IMR-90 (cell line): Measurements from ENCODE around the gene SP140. TPM values are rescaled to one million over a fixed set of nuclear protein-coding genes. Genes with fewer than 3 reads are reported as not detected.

Experiments
- ATAC-seq: fragments of 200-7000 bp; cut with Tn5 transposase; 2 replicates; pipeline ENCODE4 v1.9.1; 2020; ENCODE audit warnings: low read depth, mild to moderate bottlenecking, moderate library complexity
- BruUV-seq: library from RNA; stranded (reverse); fragments of 400-500 nt; replicated peaks from 2 replicates; lab custom pipeline; 2021; lab: Mats Ljungman, UMichigan
- CTCF ChIA-PET: fragments of 300-600 bp; formaldehyde crosslinking; extraction: SDS; loops from one replicate; lab custom pipeline; 2021; ENCODE audit warnings: antibody characterized with exemption; lab: Yijun Ruan, JAX
- POLR2A ChIA-PET: fragments of 300-600 bp; sonication (Branson Sonifier 250); formaldehyde crosslinking; loops from one replicate; lab custom pipeline; 2022; ENCODE audit warnings: antibody characterized with exemption; ENCODE audit not compliant: unreplicated experiment; lab: Charles Lee
- DNase-seq: peaks from one replicate; pipeline ENCODE4 v3.0.0; 2013
- H2AFZ ChIP-seq: replicated peaks from 2 replicates; pipeline ENCODE3; 2013; ENCODE audit warnings: low read length, mild to moderate bottlenecking; ENCODE audit not compliant: poor library complexity
- H2AK5ac ChIP-seq: 2 replicates; pipeline ENCODE4 v1.6.1; 2013; ENCODE audit warnings: low read depth, low read length, inconsistent platforms
- H2AK9ac ChIP-seq: replicated peaks from 2 replicates; pipeline ENCODE3; 2013; ENCODE audit warnings: mild to moderate bottlenecking, low read depth, low read length, moderate library complexity; ENCODE audit not compliant: poor library complexity
- H2BK120ac ChIP-seq: 2 replicates; pipeline ENCODE4 v1.6.1; 2013; ENCODE audit warnings: low read depth, low read length, inconsistent platforms
- H2BK15ac ChIP-seq: 3 replicates; pipeline ENCODE4 v1.6.1; 2013; ENCODE audit warnings: low read depth, low read length, inconsistent platforms
- H2BK20ac ChIP-seq: 2 replicates; pipeline ENCODE4 v1.6.1; 2013; ENCODE audit warnings: low read depth, mild to moderate bottlenecking, inconsistent platforms, low read length, moderate library complexity
- H2BK5ac ChIP-seq: 2 replicates; pipeline ENCODE4 v1.6.1; 2013; ENCODE audit warnings: mild to moderate bottlenecking, low read depth, low read length, inconsistent platforms; ENCODE audit not compliant: poor library complexity, severe bottlenecking
- H3K14ac ChIP-seq: replicated peaks from 2 replicates; pipeline ENCODE4 v1.6.1; 2013; ENCODE audit warnings: low read depth, low read length, inconsistent platforms
- H3K18ac ChIP-seq: 2 replicates; pipeline ENCODE4 v1.6.1; 2013; ENCODE audit warnings: low read depth, low read length, control low read depth
- H3K23ac ChIP-seq: 2 replicates; pipeline ENCODE4 v1.6.1; 2013; ENCODE audit warnings: low read depth, low read length, inconsistent platforms
- H3K27ac ChIP-seq: 2 replicates; pipeline ENCODE4 v1.5.1; 2013; ENCODE audit warnings: mild to moderate bottlenecking, control low read depth, low read length; ENCODE audit not compliant: insufficient read depth
- H3K27me3 ChIP-seq: 2 replicates; pipeline ENCODE4 v1.6.1; 2013; ENCODE audit warnings: low read length; ENCODE audit not compliant: control insufficient read depth, insufficient read depth
- H3K36me3 ChIP-seq: 2 replicates; pipeline ENCODE4 v1.6.1; 2013; ENCODE audit warnings: low read length, mixed read lengths; ENCODE audit not compliant: control insufficient read depth, insufficient read depth
- H3K4ac ChIP-seq: 2 replicates; pipeline ENCODE4 v1.6.1; 2013; ENCODE audit warnings: low read depth, low read length, inconsistent platforms
- H3K4me1 ChIP-seq: 2 replicates; pipeline ENCODE4 v1.6.1; 2013; ENCODE audit warnings: low read length, mixed read lengths; ENCODE audit not compliant: control insufficient read depth, insufficient read depth
- H3K4me2 ChIP-seq: 2 replicates; pipeline ENCODE4 v1.6.1; 2013; ENCODE audit warnings: low read depth, mild to moderate bottlenecking, control low read depth, low read length, moderate library complexity
- H3K4me3 ChIP-seq: 2 replicates; pipeline ENCODE4 v1.5.1; 2013; ENCODE audit warnings: low read depth, mild to moderate bottlenecking, control low read depth, low read length, moderate library complexity; ENCODE audit not compliant: insufficient read depth
- H3K56ac ChIP-seq: 2 replicates; pipeline ENCODE4 v1.6.1; 2013; ENCODE audit warnings: low read length, inconsistent platforms; ENCODE audit not compliant: insufficient read depth; ENCODE audit errors: extremely low read depth
- H3K79me1 ChIP-seq, 2 experiments: 2 replicates each; pipeline ENCODE4 v1.6.1; 2013; ENCODE audit warnings: low read length in 2 of 2, inconsistent platforms in 1 of 2, low read depth in 1 of 2
- H3K9ac ChIP-seq: 2 replicates; pipeline ENCODE4 v1.6.1; 2013; ENCODE audit warnings: low read depth, low read length, control low read depth
- H3K9me1 ChIP-seq: 2 replicates; pipeline ENCODE4 v1.6.1; 2013; ENCODE audit warnings: low read length, inconsistent platforms; ENCODE audit not compliant: insufficient read depth
- H3K9me3 ChIP-seq: 2 replicates; pipeline ENCODE4 v1.6.1; 2013; ENCODE audit warnings: low read length; ENCODE audit not compliant: control insufficient read depth, insufficient read depth
- H4K20me1 ChIP-seq: 2 replicates; pipeline ENCODE4 v1.6.1; 2013; ENCODE audit warnings: low read length, inconsistent platforms; ENCODE audit not compliant: insufficient read depth
- H4K5ac ChIP-seq: 2 replicates; pipeline ENCODE4 v1.6.1; 2013; ENCODE audit warnings: mild to moderate bottlenecking, low read depth, low read length, control low read depth
- H4K8ac ChIP-seq, 2 experiments: 2 replicates each; pipeline ENCODE4 v1.6.1; 2013; ENCODE audit warnings: low read depth in 2 of 2, low read length in 2 of 2, control low read depth in 1 of 2, inconsistent platforms in 1 of 2
- H4K91ac ChIP-seq: 2 replicates; pipeline ENCODE4 v1.6.1; 2013; ENCODE audit warnings: low read depth, low read length, inconsistent platforms; ENCODE audit not compliant: insufficient read depth
- FOS ChIP-seq: fragments of 150-350 bp; IDR thresholded peaks from 2 replicates; pipeline ENCODE4 v1.6.1; 2016; ENCODE audit warnings: low read depth, low read length
- MAZ ChIP-seq: IDR thresholded peaks from 2 replicates; pipeline ENCODE4 v1.6.1; 2012; ENCODE audit warnings: low read depth, mild to moderate bottlenecking, low read length, improper control_type of control experiment, moderate library complexity, borderline replicate concordance
- WGBS, 2 experiments: methylation state at CpG; one replicate each; pipeline versions ENCODE4 v1.1.5 to v1.1.7; 2013; ENCODE audit warnings: missing lambda C conversion rate in 2 of 2; ENCODE audit not compliant: insufficient read length in 1 of 2; ENCODE audit errors: extremely low coverage in 2 of 2; 5-methylcytosine and 5-hydroxymethylcytosine counted together
- dilution Hi-C: fragments of 300-500 bp; cut with HindIII; formaldehyde crosslinking; loops from one replicate; pipeline ENCODE4 v1.14.3; 2018; ENCODE audit warnings: low sequenced_read_pairs; ENCODE audit not compliant: unreplicated experiment
- in situ Hi-C: fragments of 300-500 bp; cut with MboI; formaldehyde crosslinking; loops from 3 replicates; pipeline ENCODE4 v1.14.3; 2019; ENCODE audit warnings: low sequenced_read_pairs, inconsistent platforms, mixed read lengths
- intact Hi-C: fragments of 100-400 bp; cut with micrococcal nuclease; formaldehyde crosslinking; loops from 2 replicates; pipeline ENCODE4 v1.10.0; 2022
- polyA plus RNA-seq, 3 experiments: library from polyadenylated mRNA; depleted of rRNA; stranded (reverse); fragments of >200 nt; gene quantifications; 2 replicates each; pipeline ENCODE4 v1.2.3, GENCODE V29; 2012; ENCODE audit warnings: low replicate concordance in 1 of 3
- total RNA-seq: library from RNA; depleted of rRNA; stranded (reverse); fragments of >200 nt; gene quantifications from 2 replicates; pipeline ENCODE4 v1.2.3, GENCODE V29; 2012
- TF ChIP-seq, protein P1 (sequence below): fragments of 150-350 bp; IDR thresholded peaks from 2 replicates; pipeline ENCODE4 v1.6.1; 2016; ENCODE audit warnings: low read depth, mild to moderate bottlenecking, low read length, moderate library complexity, borderline replicate concordance

The SP140 gene
- total and polyA plus RNA-seq, 2 of the 4 experiments (the other 2 are of a cell fraction) = 1.4 TPM

DNA sequence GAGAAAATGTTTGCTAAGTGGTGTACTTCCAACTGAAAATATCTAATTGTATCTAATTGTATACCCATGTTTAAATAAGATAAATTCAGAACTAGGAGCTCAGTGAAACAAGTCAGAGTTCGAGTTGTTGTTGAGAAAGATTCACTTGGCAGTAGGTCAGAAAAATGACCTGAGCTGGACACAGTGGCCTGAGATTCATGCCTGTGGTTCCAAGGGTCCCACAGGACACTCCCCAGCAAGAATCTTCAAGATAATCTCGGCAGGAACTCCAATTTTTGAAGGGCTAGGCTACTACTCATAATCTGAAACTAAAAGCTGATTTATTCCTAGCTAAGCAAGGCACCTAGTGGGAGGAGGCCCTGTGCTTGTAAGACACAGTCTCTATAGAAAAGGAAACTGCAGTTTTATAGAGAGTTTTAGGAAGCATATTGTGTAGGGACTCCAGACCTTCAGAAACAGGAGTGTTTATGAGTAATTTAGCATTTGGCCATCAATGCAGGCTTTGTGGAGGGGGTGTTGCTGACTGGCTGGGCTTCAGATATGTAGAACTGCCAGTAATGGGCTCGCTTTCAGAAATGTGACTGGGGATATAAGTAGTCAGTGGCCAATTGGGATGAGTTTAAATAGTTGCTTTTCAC is 43.2 kb downstream of the SP140 start:
- H3K4me3 ChIP-seq = no peak overlapping the region
- no peak overlapping the region for H2BK5ac ChIP-seq
- H3K36me3 ChIP-seq = no peaks in the 10 kb centered on the region
- no peak overlapping the region for H3K56ac ChIP-seq
- H3K4me2 ChIP-seq = peak overlapping the region; percentile 50; the same call in 1 of the 2 replicates
- no peak overlapping the region; the same call in 1 of the 2 replicates for H3K9ac ChIP-seq
- no peak overlapping the region for H4K5ac ChIP-seq
- H3K79me1 ChIP-seq = no peaks in the 10 kb centered on the region
- WGBS, 2 experiments = no CpG with 5 or more reads among the region's 3 CpGs
- H3K27ac ChIP-seq = no peak overlapping the region
- no peak overlapping the region for H4K91ac ChIP-seq
- in situ Hi-C loops = no loop called here
- no TSS peak for BruUV-seq
- intact Hi-C loops = no loop called here
- no peak overlapping the region for H3K23ac ChIP-seq
- no peak overlapping the region for H2BK20ac ChIP-seq
- H2BK120ac ChIP-seq = no peak overlapping the region
- ATAC-seq (no peak), DNase-seq (peak; percentile 1)
- no peak overlapping the region for H3K4ac ChIP-seq
- no peak overlapping the region for H3K18ac ChIP-seq
- no peaks in the 10 kb centered on the region for H4K20me1 ChIP-seq
- H2AFZ ChIP-seq = no peak overlapping the region
- H2BK15ac ChIP-seq = no peak overlapping the region
- H2AK9ac ChIP-seq = no peak overlapping the region
- TF ChIP-seq, protein P1, sequence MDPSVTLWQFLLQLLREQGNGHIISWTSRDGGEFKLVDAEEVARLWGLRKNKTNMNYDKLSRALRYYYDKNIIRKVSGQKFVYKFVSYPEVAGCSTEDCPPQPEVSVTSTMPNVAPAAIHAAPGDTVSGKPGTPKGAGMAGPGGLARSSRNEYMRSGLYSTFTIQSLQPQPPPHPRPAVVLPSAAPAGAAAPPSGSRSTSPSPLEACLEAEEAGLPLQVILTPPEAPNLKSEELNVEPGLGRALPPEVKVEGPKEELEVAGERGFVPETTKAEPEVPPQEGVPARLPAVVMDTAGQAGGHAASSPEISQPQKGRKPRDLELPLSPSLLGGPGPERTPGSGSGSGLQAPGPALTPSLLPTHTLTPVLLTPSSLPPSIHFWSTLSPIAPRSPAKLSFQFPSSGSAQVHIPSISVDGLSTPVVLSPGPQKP = no peak
- TF ChIP-seq FOS (no peak), MAZ (no peak)
- no peak overlapping the region for H3K14ac ChIP-seq
- no peaks in the 10 kb centered on the region for H3K9me1 ChIP-seq
- no peaks in the 10 kb centered on the region for H3K9me3 ChIP-seq
- H3K27me3 ChIP-seq = no peaks in the 10 kb centered on the region
- ChIA-PET POLR2A (no interaction called here), CTCF (no interaction called here)
- no peak overlapping the region for H2AK5ac ChIP-seq
- H4K8ac ChIP-seq = no peak overlapping the region
- dilution Hi-C loops = no loop called here
- no peaks in the 10 kb centered on the region for H3K4me1 ChIP-seq
